Astrocyte (in vitro differentiated cells and primary cell): ENCODE results near the gene MLXIP.

Experiments used
- CTCF ChIP-seq: IDR thresholded peaks from 2 replicates; pipeline ENCODE4 v1.5.1; 2011; ENCODE audit warnings: low read depth, mild to moderate bottlenecking, inconsistent platforms, low read length, moderate library complexity; ENCODE audit not compliant: insufficient read depth
- EZH2 ChIP-seq: IDR thresholded peaks from 2 replicates; pipeline ENCODE4 v1.6.1; 2012; ENCODE audit warnings: mild to moderate bottlenecking, low read length, inconsistent platforms; ENCODE audit not compliant: insufficient read depth

GRCh38 chr12:122099280-122099749, 20.8 kb downstream of the MLXIP start:
- TF ChIP-seq CTCF (no peak), EZH2 (no peak)
